Karpas-422 (cell line): Measurements from ENCODE around the gene SLC24A3. TPM values are rescaled to one million over a fixed set of nuclear protein-coding genes. Genes with fewer than 3 reads are reported as not detected.
"Not testable (repeated sequence)": the region's sequence is repeated elsewhere in the genome, so short reads cannot be mapped to it uniquely, and the experiment has no call there.

ENCODE experiments used
- DNase-seq: peaks from one replicate; pipeline ENCODE4 v3.0.0-alpha.2; 2015
- H2AFZ ChIP-seq: fragments of 200-600 bp; sonication (generic); 2 replicates; pipeline ENCODE4 v1.6.1; 2014; ENCODE audit warnings: antibody characterized with exemption, low read length, mixed read lengths
- H3K27ac ChIP-seq: fragments of 200-600 bp; sonication (generic); 2 replicates; pipeline ENCODE4 v1.5.1; 2014; ENCODE audit warnings: mild to moderate bottlenecking, low read length, moderate library complexity
- H3K27me3 ChIP-seq: fragments of 200-600 bp; sonication (generic); 2 replicates; pipeline ENCODE4 v1.6.1; 2014; ENCODE audit warnings: low read length, mixed read lengths
- H3K36me3 ChIP-seq: fragments of 200-600 bp; sonication (generic); 2 replicates; pipeline ENCODE4 v1.6.1; 2014; ENCODE audit warnings: low read length, mixed read lengths; ENCODE audit not compliant: insufficient read depth
- H3K4me1 ChIP-seq: fragments of 200-600 bp; sonication (generic); 2 replicates; pipeline ENCODE4 v1.6.1; 2014; ENCODE audit warnings: mild to moderate bottlenecking, low read length, mixed read lengths
- H3K4me2 ChIP-seq: fragments of 200-600 bp; sonication (generic); 2 replicates; pipeline ENCODE4 v1.6.1; 2014; ENCODE audit warnings: low read length, low read depth, mild to moderate bottlenecking; ENCODE audit not compliant: poor library complexity, severe bottlenecking
- H3K4me3 ChIP-seq: fragments of 200-600 bp; sonication (generic); 2 replicates; pipeline ENCODE4 v1.5.1; 2014; ENCODE audit warnings: mild to moderate bottlenecking, antibody characterized with exemption, low read length, mixed read lengths
- H3K79me2 ChIP-seq: fragments of 200-600 bp; sonication (generic); 2 replicates; pipeline ENCODE4 v1.6.1; 2014; ENCODE audit warnings: mild to moderate bottlenecking, low read length, mixed read lengths
- H3K9ac ChIP-seq: fragments of 200-600 bp; sonication (generic); 2 replicates; pipeline ENCODE4 v1.6.0; 2014; ENCODE audit warnings: low read length
- H3K9me2 ChIP-seq: fragments of 200-600 bp; sonication (generic), shearing (Covaris generic); replicated peaks from 2 replicates; pipeline ENCODE4 v1.6.0; 2014; ENCODE audit warnings: mild to moderate bottlenecking, low read length, moderate library complexity; ENCODE audit not compliant: insufficient read depth
- H3K9me3 ChIP-seq: fragments of 300-700, 200-600 bp; sonication (generic); 2 replicates; pipeline ENCODE4 v1.6.1; 2014; ENCODE audit warnings: low read length, mixed read lengths
- H4K20me1 ChIP-seq: fragments of 200-600 bp; sonication (generic); 2 replicates; pipeline ENCODE4 v1.6.1; 2014; ENCODE audit warnings: mild to moderate bottlenecking, antibody characterized with exemption, low read length, low read depth; ENCODE audit not compliant: insufficient read depth
- total RNA-seq: library from RNA; depleted of rRNA; stranded (reverse); fragments of >200 nt; shearing (Covaris generic); gene quantifications from 2 replicates; pipeline ENCODE4 v1.2.3, GENCODE V29; 2014; ENCODE audit warnings: low replicate concordance

The SLC24A3 gene
- total RNA-seq, 1 experiment from 2014 or later = not detected

DNA sequence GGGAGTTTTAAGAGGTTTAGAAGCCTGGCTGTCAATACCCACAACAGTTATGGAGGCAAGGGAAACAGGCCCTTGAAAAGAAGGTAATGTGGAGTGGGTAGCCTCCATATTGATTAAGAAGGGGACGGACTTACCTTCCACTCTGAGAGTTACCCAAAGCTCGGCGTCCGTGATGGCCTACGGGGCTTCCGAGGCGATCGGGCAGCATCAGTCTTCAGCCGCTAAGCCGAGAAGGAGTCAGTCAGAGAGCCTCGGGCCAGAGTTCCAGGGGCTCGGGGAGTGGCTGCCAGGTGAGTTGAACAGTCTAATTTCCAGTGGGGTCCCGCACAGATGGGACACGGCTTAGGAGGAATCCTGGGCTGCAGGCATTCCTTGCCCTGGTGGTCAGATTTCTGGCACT, 541.8 kb downstream of the SLC24A3 start:
- H3K9me2 ChIP-seq, H2AFZ ChIP-seq, H3K4me2 ChIP-seq, H3K9me3 ChIP-seq, DNase-seq, H3K27ac ChIP-seq, H3K9ac ChIP-seq, H3K36me3 ChIP-seq, H3K4me3 ChIP-seq, H4K20me1 ChIP-seq, H3K27me3 ChIP-seq, H3K79me2 ChIP-seq: not testable (repeated sequence)
- peaks cover 26% of the 10 kb centered on the region for H3K4me1 ChIP-seq

GRCh38 chr20:19756761-19757486, 544.5 kb downstream of the SLC24A3 start:
- Histone ChIP-seq H3K4me2 (no peak overlapping the region), H3K36me3 (no peaks in the 10 kb centered on the region), H3K79me2 (no peaks in the 10 kb centered on the region), H3K4me1 (peaks cover 33% of the 10 kb centered on the region), H3K4me3 (no peak overlapping the region), H3K9me3 (no peaks in the 10 kb centered on the region), H3K27me3 (no peaks in the 10 kb centered on the region), H3K27ac (no peak overlapping the region), H4K20me1 (no peaks in the 10 kb centered on the region), H3K9ac (no peak overlapping the region), H3K9me2 (no peaks in the 10 kb centered on the region), H2AFZ (no peak overlapping the region)
- no peak for DNase-seq

- no peak overlapping the region for H2AFZ ChIP-seq
- no peaks in the 10 kb centered on the region for H3K79me2 ChIP-seq
- H3K4me3 ChIP-seq = no peak overlapping the region
- H3K9me3 ChIP-seq = no peaks in the 10 kb centered on the region
- H4K20me1 ChIP-seq = no peaks in the 10 kb centered on the region
- no peak for DNase-seq
- no peak overlapping the region for H3K4me2 ChIP-seq
- H3K9me2 ChIP-seq = no peaks in the 10 kb centered on the region
- H3K27me3 ChIP-seq = no peaks in the 10 kb centered on the region
- peaks cover 39% of the 10 kb centered on the region for H3K4me1 ChIP-seq
- H3K9ac ChIP-seq = no peak overlapping the region
- no peaks in the 10 kb centered on the region for H3K36me3 ChIP-seq
- H3K27ac ChIP-seq = no peak overlapping the region
Measured at GRCh38 chr20:19757487-19758132, 545.2 kb downstream of the SLC24A3 start.

DNA sequence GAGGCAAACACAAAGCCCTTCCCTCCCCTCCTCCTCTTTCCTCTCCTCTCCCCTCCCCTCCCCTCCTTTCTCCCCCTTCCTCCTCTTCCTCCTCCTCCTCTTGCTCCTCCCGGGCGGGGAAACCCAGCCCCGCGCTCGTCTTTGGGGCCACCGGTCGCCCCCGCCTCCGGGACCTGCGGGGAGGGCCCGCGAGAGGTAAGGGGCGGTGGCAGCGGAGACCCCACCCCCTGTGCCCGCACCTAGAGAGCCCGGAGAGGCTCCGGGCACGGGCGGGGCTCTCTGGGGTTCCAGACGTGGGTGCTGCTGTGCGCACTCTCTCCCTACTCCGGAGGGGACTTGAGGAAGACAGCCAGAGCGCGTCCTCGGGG, 545.7 kb downstream of the SLC24A3 start, which contains the start of gene RIN2:
Gene RIN2, plus strand, starts transcription at position 126 of the 368 bp plus-strand sequence. CDS start 131,344 bp downstream, outside the sequence.
- Histone ChIP-seq H3K9me3 (no peaks in the 10 kb centered on the region), H3K36me3 (no peaks in the 10 kb centered on the region), H4K20me1 (no peaks in the 10 kb centered on the region), H3K4me1 (peaks cover 39% of the 10 kb centered on the region), H3K79me2 (no peaks in the 10 kb centered on the region), H3K27me3 (no peaks in the 10 kb centered on the region), H3K9ac (no peak within 1 kb of the TSS), H3K4me2 (peak within 1 kb of the TSS; percentile 2), H3K9me2 (no peaks in the 10 kb centered on the region), H3K27ac (no peak within 1 kb of the TSS), H2AFZ (no peak within 1 kb of the TSS), H3K4me3 (no peak within 1 kb of the TSS)
- DNase-seq = no peak

DNA sequence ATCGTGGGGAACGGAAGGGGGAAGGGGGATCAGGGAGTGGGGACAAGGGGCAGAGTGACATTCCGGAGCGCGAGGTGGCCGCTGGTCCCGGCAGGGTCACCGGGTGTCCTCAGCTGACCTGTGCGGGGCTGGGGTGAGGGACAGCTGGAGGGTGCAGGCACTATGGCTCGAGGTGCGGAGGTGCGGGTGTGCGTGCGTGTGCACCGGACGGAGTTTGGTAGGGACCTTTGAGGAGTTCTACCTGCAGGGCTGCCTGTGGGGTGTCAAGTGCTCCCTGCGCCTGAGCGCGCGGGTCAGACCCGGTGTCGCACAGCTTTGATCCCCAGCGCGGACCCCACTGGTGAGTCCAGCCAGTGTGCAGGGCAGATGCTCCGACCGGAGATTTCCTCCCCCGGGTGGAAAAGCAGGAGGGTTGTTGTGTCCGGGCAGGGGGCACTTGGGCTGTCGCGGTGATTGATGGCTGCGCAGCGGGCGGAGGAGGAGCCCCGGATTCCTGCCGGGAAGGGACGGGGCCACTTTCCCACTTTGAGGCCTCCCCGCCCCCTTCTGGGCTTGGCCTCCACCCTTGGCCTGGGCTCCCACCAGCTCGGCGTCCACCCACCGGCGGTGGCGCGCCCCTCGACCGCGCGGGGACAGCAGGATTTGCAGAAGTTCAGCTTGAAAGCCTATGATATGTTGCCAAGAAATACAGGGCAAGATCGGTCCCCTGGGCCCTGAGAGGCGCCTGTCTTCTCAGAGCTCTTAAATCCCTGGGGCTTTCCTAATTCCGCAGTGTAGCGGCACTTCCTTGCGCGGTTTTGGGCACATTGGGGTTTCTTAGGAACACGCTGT, 546.3 kb downstream of the SLC24A3 start:
- Histone ChIP-seq H3K36me3 (no peaks in the 10 kb centered on the region), H3K9me3 (no peaks in the 10 kb centered on the region), H4K20me1 (no peaks in the 10 kb centered on the region), H3K4me3 (no peak overlapping the region), H3K27ac (no peak overlapping the region), H3K9me2 (no peaks in the 10 kb centered on the region), H3K4me1 (peaks cover 39% of the 10 kb centered on the region), H2AFZ (no peak overlapping the region), H3K79me2 (no peaks in the 10 kb centered on the region), H3K4me2 (peak overlapping the region; percentile 2), H3K27me3 (no peaks in the 10 kb centered on the region), H3K9ac (no peak overlapping the region)
- DNase-seq = peak; percentile 47

DNA sequence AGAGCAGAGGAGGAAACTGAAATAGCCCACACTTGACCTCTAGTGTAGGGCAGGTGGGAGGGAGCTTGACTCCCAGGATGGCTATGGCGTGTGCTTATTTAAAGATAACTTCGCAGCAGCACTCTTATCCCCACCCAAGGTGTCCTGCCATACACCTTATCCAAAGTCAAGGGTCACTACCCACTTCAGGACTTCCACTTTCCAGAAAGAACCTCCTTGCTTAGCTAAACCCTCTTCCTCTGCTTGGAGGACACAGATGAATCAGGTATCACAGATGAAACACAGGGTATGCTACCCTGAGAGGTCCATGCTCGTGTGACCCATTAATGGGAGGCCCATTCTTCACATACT, 547.9 kb downstream of the SLC24A3 start:
- no peak overlapping the region for H3K4me3 ChIP-seq
- no peaks in the 10 kb centered on the region for H3K27me3 ChIP-seq
- H3K27ac ChIP-seq = no peak overlapping the region
- no peaks in the 10 kb centered on the region for H3K9me3 ChIP-seq
- H3K9me2 ChIP-seq = no peaks in the 10 kb centered on the region
- H2AFZ ChIP-seq = no peak overlapping the region
- no peaks in the 10 kb centered on the region for H3K79me2 ChIP-seq
- no peak overlapping the region for H3K4me2 ChIP-seq
- H3K4me1 ChIP-seq = peaks cover 42% of the 10 kb centered on the region
- H4K20me1 ChIP-seq = no peaks in the 10 kb centered on the region
- no peaks in the 10 kb centered on the region for H3K36me3 ChIP-seq
- no peak overlapping the region for H3K9ac ChIP-seq
- no peak for DNase-seq

DNA sequence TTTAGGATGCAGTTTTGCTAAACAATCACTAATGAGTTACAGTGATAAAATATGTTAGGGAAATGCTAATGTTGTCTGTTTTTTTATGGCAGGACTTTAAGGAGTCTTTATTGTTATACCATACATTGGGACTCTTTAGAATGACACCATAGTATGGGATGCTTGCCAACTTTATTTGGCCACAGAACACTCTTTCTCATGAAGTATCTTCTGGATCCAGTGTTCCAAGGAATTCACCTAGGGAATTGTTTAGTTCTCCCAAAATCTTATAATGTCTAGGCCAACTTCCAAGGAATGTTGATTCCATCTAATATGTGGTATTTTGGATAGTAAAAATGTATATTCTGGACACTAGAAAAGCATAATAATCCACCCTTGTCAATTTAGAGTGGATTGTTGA, 548.9 kb downstream of the SLC24A3 start:
- H3K9me3 ChIP-seq = no peaks in the 10 kb centered on the region
- peak overlapping the region; percentile 58 for H3K4me2 ChIP-seq
- H3K9me2 ChIP-seq = no peaks in the 10 kb centered on the region
- peak overlapping the region; percentile 17; the same call in 1 of the 2 replicates for H3K9ac ChIP-seq
- H3K4me3 ChIP-seq = peak overlapping the region; percentile 31
- H3K27me3 ChIP-seq = no peaks in the 10 kb centered on the region
- peak overlapping the region; percentile 80 for H3K27ac ChIP-seq
- no peak for DNase-seq
- no peaks in the 10 kb centered on the region for H3K79me2 ChIP-seq
- no peaks in the 10 kb centered on the region for H4K20me1 ChIP-seq
- H3K36me3 ChIP-seq = no peaks in the 10 kb centered on the region
- H3K4me1 ChIP-seq = peaks cover 43% of the 10 kb centered on the region
- no peak overlapping the region for H2AFZ ChIP-seq

DNA sequence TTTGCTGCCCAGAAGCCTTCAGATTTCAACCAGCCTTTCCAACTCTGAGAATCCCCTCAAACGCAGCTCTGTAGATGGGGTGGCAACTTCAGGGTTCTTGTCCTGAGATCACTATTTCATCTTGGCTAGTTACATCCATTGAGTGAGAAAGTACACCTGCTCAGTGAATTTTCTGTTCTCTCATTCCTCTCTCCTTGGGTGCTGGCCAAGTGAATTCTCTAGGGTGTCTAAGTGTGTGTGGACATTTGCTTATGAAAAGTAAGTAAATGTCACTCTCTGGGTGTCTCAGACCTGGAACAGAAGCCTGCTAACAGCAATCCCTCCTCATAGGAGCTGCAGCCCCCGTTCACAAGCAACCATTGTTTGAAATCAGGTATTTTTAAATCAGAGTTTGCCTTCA, 549.4 kb downstream of the SLC24A3 start:
- H2AFZ ChIP-seq = no peak overlapping the region
- H3K79me2 ChIP-seq = no peaks in the 10 kb centered on the region
- no peaks in the 10 kb centered on the region for H3K9me3 ChIP-seq
- no peaks in the 10 kb centered on the region for H4K20me1 ChIP-seq
- H3K27me3 ChIP-seq = no peaks in the 10 kb centered on the region
- H3K27ac ChIP-seq = peak overlapping the region; percentile 80
- H3K4me1 ChIP-seq = peaks cover 43% of the 10 kb centered on the region
- peak overlapping the region; percentile 22 for H3K9ac ChIP-seq
- peak overlapping the region; percentile 58 for H3K4me2 ChIP-seq
- DNase-seq = peak; percentile 92
- no peaks in the 10 kb centered on the region for H3K36me3 ChIP-seq
- no peaks in the 10 kb centered on the region for H3K9me2 ChIP-seq
- H3K4me3 ChIP-seq = peak overlapping the region; percentile 31
